ENCODE results near the gene GPHB5.

DNA sequence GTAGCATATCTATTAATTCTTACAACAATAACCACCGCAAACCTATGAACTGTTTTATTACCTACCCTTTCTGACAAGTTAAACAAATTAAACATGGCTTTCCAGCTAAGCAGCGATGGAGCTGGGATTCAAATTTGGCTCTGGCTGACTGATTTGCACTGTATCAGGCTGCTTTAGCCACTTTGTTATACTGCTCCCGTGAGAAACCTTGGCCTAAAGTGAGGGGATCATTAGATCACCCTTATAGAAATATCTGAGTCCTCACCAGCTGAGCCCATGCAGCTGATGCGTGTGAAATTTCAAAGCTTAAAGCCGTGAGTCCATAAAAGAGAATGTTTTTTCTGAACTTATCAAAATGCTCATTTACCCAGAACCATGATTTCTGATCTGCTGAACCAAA lies 8.1 kb upstream of the GPHB5 start:
- TF ChIP-seq POLR2A (IDR thresholded peaks at IDR 0.05; ENCODE audit: borderline replicate concordance, extremely low read depth, insufficient read depth, insufficient read length) (no peak), MAX (IDR thresholded peaks at IDR 0.05) (no peak), SP1 (IDR thresholded peaks at IDR 0.05; ENCODE audit: low read depth) (no peak), EZH2phosphoT487 (IDR thresholded peaks at IDR 0.05; ENCODE audit: borderline replicate concordance) (no peak), POLR2AphosphoS5 (IDR thresholded peaks at IDR 0.05; ENCODE audit: low read depth, low read length) (no peak)
- TF ChIP-seq, protein P1, sequence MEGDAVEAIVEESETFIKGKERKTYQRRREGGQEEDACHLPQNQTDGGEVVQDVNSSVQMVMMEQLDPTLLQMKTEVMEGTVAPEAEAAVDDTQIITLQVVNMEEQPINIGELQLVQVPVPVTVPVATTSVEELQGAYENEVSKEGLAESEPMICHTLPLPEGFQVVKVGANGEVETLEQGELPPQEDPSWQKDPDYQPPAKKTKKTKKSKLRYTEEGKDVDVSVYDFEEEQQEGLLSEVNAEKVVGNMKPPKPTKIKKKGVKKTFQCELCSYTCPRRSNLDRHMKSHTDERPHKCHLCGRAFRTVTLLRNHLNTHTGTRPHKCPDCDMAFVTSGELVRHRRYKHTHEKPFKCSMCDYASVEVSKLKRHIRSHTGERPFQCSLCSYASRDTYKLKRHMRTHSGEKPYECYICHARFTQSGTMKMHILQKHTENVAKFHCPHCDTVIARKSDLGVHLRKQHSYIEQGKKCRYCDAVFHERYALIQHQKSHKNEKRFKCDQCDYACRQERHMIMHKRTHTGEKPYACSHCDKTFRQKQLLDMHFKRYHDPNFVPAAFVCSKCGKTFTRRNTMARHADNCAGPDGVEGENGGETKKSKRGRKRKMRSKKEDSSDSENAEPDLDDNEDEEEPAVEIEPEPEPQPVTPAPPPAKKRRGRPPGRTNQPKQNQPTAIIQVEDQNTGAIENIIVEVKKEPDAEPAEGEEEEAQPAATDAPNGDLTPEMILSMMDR (IDR thresholded peaks at IDR 0.05 in 2 of 3, conservative IDR thresholded peaks at IDR 0.05 in 1 of 3; ENCODE audit: borderline replicate concordance in 1 of 3, insufficient read depth in 1 of 3, low read depth in 2 of 3, low read length in 2 of 3), result no peak
